Peyer's patch (tissue), 4 donors: ENCODE results near the gene B4GALT5.

Experiments
- CTCF ChIP-seq, 6 experiments: fragments of 450-650 bp in 4 of 6; fragments of 200-600 bp in 2 of 6; sonication (generic) in 1 of 6; IDR thresholded peaks; one replicate each; pipeline ENCODE4 v1.5.1; 2017 to 2019; ENCODE audit warnings: antibody characterized with exemption in 6 of 6, mild to moderate bottlenecking in 3 of 6, moderate library complexity in 1 of 6
- POLR2A ChIP-seq, 2 donors: fragments of 450-650 bp; IDR thresholded peaks; one replicate each; pipeline ENCODE4 v1.5.1; 2017; ENCODE audit warnings: antibody characterized with exemption in 2 of 2, mild to moderate bottlenecking in 2 of 2, moderate library complexity in 2 of 2

GRCh38 chr20:49685809-49686208, 27.9 kb downstream of the B4GALT5 start:
- TF ChIP-seq POLR2A (IDR thresholded peaks at IDR 0.05) (no peak), CTCF (IDR thresholded peaks at IDR 0.05) (no peak)
